ENCODE results near the gene TAS1R2. TPM values are rescaled to one million over a fixed set of nuclear protein-coding genes. Genes with fewer than 3 reads are reported as not detected.

TAS1R2 gene
- total and polyA plus RNA-seq, 9 of the 15 experiments (the other 6 are each of a cell fraction or from before 2014, with no cell fraction given) = not detected

DNA sequence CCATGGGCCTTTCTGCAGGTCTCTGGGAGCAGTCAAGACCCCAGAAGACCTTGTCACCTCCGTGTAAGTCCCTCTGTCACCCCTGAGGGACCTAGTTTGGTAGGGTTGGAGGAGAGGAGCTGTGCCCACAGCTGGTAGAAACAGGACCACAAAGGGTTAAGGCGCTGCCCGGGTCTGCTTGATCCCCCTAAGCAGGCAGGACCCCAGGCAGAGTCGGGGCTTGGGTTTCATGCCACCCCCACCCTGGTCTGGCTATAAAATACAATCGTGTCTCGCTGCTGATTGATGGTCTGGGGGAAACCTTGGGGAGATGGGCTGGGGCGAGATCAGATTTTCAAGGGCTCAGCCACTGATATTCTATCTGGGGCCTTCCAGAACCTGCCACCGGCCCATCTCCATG, 50.9 kb downstream of the TAS1R2 start:
- Histone ChIP-seq H3K27ac (ENCODE audit: extremely low read depth, low read depth, low read length) (peak overlapping the region; percentile 87), H3K9ac (ENCODE audit: insufficient read depth in 1 of 2, low read depth in 2 of 2, low read length in 2 of 2) (peak overlapping the region in 1 of 2 experiments; percentile 45; a peak in 1 of 4 replicates), H3K79me2 (ENCODE audit: control insufficient read depth, insufficient read depth, low read length) (no peaks in the 10 kb centered on the region), H3K36me3 (ENCODE audit: control insufficient read depth, insufficient read depth, low read length) (no peaks in the 10 kb centered on the region), H2AFZ (ENCODE audit: low read depth, low read length) (peak overlapping the region; percentile 88), H3K4me2 (ENCODE audit: insufficient read depth, low read length) (no peak overlapping the region; the same call in 1 of the 2 replicates), H3K27me3 (ENCODE audit: control insufficient read depth in 2 of 2, insufficient read depth in 2 of 2, low read length in 2 of 2) (no peaks in the 10 kb centered on the region), H3K9me1 (ENCODE audit: control insufficient read depth, insufficient read depth, low read length) (no peaks in the 10 kb centered on the region), H3K4me3 (no peak overlapping the region), H4K20me1 (replicated peaks; ENCODE audit: control insufficient read depth, insufficient read depth, low read length) (no peaks in the 10 kb centered on the region), H3K4me1 (replicated peaks in 1 of 2; ENCODE audit: control insufficient read depth in 2 of 2, insufficient read depth in 2 of 2, low read length in 2 of 2) (peaks cover 21 to 31% of the 10 kb centered on the region in 2 experiments), H3K9me3 (replicated peaks; ENCODE audit: control insufficient read depth, insufficient read depth, low read depth, low read length) (no peaks in the 10 kb centered on the region)
- BruUV-seq (replicated peaks) = no TSS peak
- DNase-seq (ENCODE audit: extremely low read depth in 1 of 4, low spot score in 3 of 4) (no peak), ATAC-seq (no peak), FAIRE-seq (no peak)
- in situ Hi-C loops (cut with MboI) = no loop called here
- ChIA-PET CTCF (ENCODE audit: low intra/inter-chr PET ratio) (no interaction called here), POLR2A (interaction anchor here (0.6 kb wide), 1 partner anchor 187 kb away, joined by 3 read pairs; no protein-coding TSS in a partner anchor)
- WGBS (ENCODE audit: insufficient coverage, low coverage, missing lambda C conversion rate) = 72% methylated on average over 8 of the region's 8 CpGs
- intact Hi-C loops (cut with micrococcal nuclease) = no loop called here
- TF ChIP-seq ZNF212 (CRISPR knock-in tag; IDR thresholded peaks at IDR 0.05) (no peak), SAFB2 (IDR thresholded peaks at IDR 0.05; ENCODE audit: borderline replicate concordance, low read depth, low read length, severe bottlenecking) (no peak), ZNF583 (CRISPR knock-in tag; IDR thresholded peaks at IDR 0.05) (no peak), SLC30A9 (CRISPR knock-in tag; IDR thresholded peaks at IDR 0.05) (no peak), KAT7 (CRISPR knock-in tag; IDR thresholded peaks at IDR 0.05; ENCODE audit: borderline replicate concordance) (no peak), CSDE1 (IDR thresholded peaks at IDR 0.05) (no peak)
- TF ChIP-seq, protein P1, sequence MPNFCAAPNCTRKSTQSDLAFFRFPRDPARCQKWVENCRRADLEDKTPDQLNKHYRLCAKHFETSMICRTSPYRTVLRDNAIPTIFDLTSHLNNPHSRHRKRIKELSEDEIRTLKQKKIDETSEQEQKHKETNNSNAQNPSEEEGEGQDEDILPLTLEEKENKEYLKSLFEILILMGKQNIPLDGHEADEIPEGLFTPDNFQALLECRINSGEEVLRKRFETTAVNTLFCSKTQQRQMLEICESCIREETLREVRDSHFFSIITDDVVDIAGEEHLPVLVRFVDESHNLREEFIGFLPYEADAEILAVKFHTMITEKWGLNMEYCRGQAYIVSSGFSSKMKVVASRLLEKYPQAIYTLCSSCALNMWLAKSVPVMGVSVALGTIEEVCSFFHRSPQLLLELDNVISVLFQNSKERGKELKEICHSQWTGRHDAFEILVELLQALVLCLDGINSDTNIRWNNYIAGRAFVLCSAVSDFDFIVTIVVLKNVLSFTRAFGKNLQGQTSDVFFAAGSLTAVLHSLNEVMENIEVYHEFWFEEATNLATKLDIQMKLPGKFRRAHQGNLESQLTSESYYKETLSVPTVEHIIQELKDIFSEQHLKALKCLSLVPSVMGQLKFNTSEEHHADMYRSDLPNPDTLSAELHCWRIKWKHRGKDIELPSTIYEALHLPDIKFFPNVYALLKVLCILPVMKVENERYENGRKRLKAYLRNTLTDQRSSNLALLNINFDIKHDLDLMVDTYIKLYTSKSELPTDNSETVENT (CRISPR knock-in tag; IDR thresholded peaks at IDR 0.05) = no peak
- TF ChIP-seq, protein P2, sequence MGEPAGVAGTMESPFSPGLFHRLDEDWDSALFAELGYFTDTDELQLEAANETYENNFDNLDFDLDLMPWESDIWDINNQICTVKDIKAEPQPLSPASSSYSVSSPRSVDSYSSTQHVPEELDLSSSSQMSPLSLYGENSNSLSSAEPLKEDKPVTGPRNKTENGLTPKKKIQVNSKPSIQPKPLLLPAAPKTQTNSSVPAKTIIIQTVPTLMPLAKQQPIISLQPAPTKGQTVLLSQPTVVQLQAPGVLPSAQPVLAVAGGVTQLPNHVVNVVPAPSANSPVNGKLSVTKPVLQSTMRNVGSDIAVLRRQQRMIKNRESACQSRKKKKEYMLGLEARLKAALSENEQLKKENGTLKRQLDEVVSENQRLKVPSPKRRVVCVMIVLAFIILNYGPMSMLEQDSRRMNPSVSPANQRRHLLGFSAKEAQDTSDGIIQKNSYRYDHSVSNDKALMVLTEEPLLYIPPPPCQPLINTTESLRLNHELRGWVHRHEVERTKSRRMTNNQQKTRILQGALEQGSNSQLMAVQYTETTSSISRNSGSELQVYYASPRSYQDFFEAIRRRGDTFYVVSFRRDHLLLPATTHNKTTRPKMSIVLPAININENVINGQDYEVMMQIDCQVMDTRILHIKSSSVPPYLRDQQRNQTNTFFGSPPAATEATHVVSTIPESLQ (CRISPR knock-in tag; IDR thresholded peaks at IDR 0.05) = no peak
- TF ChIP-seq, protein P3, sequence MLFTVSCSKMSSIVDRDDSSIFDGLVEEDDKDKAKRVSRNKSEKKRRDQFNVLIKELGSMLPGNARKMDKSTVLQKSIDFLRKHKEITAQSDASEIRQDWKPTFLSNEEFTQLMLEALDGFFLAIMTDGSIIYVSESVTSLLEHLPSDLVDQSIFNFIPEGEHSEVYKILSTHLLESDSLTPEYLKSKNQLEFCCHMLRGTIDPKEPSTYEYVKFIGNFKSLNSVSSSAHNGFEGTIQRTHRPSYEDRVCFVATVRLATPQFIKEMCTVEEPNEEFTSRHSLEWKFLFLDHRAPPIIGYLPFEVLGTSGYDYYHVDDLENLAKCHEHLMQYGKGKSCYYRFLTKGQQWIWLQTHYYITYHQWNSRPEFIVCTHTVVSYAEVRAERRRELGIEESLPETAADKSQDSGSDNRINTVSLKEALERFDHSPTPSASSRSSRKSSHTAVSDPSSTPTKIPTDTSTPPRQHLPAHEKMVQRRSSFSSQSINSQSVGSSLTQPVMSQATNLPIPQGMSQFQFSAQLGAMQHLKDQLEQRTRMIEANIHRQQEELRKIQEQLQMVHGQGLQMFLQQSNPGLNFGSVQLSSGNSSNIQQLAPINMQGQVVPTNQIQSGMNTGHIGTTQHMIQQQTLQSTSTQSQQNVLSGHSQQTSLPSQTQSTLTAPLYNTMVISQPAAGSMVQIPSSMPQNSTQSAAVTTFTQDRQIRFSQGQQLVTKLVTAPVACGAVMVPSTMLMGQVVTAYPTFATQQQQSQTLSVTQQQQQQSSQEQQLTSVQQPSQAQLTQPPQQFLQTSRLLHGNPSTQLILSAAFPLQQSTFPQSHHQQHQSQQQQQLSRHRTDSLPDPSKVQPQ (CRISPR knock-in tag; IDR thresholded peaks at IDR 0.05; ENCODE audit: borderline replicate concordance) = no peak
- TF ChIP-seq, protein P4, sequence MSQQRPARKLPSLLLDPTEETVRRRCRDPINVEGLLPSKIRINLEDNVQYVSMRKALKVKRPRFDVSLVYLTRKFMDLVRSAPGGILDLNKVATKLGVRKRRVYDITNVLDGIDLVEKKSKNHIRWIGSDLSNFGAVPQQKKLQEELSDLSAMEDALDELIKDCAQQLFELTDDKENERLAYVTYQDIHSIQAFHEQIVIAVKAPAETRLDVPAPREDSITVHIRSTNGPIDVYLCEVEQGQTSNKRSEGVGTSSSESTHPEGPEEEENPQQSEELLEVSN (IDR thresholded peaks at IDR 0.05; ENCODE audit: borderline replicate concordance in 1 of 2, extremely low read depth in 1 of 2, insufficient read depth in 1 of 2, insufficient read length in 1 of 2, low read depth in 1 of 2, low read length in 1 of 2, poor library complexity in 1 of 2, severe bottlenecking in 1 of 2) = no peak
